VCaP (cell line): ENCODE results near the gene NATD1.

ENCODE experiments used
- H3K27ac ChIP-seq: fragments of 450-650 bp; 2 replicates; pipeline ENCODE4 v1.5.1; 2017
- CTCF ChIP-seq: fragments of 450-650 bp; conservative IDR thresholded peaks from 2 replicates; pipeline ENCODE4 v1.5.1; 2017; ENCODE audit warnings: mild to moderate bottlenecking, moderate library complexity

NATD1 gene

GRCh38 chr17:21223086-21223485, 30.1 kb downstream of the NATD1 start:
- no peak for TF ChIP-seq CTCF

GRCh38 chr17:21218831-21219380, 34.3 kb downstream of the NATD1 start:
- H3K27ac ChIP-seq: peak overlapping the region; percentile 63
- no peak for TF ChIP-seq CTCF

More at GRCh38 chr17:21223086-21223485, 30.1 kb downstream of the NATD1 start:
- H3K27ac ChIP-seq: no peak overlapping the region

- TF ChIP-seq CTCF: no peak
- H3K27ac ChIP-seq: peak overlapping the region; percentile 63
Measured at GRCh38 chr17:21218101-21218500, 35.1 kb downstream of the NATD1 start.

- no peak for TF ChIP-seq CTCF
- peak overlapping the region; percentile 63; the same call in 1 of the 2 replicates for H3K27ac ChIP-seq
Measured at GRCh38 chr17:21217346-21217745, 35.9 kb downstream of the NATD1 start.

GRCh38 chr17:21215935-21216334, 37.3 kb downstream of the NATD1 start:
- no peak for TF ChIP-seq CTCF
- peak overlapping the region; percentile 97 for H3K27ac ChIP-seq

- TF ChIP-seq CTCF: no peak
- H3K27ac ChIP-seq: peak overlapping the region; percentile 97
Measured at GRCh38 chr17:21214777-21215541, 38.3 kb downstream of the NATD1 start.

- 0 out of 2 replicates have a peak, but pooled peaks have one; percentile 7 for TF ChIP-seq CTCF
- peak within 1 kb of the TSS; percentile 97 for H3K27ac ChIP-seq
Measured at GRCh38 chr17:21214015-21214776, 39.0 kb downstream of the NATD1 start, which contains the start of gene TMEM11. TSS of gene TMEM11 (minus strand) at chr17:21214161. CDS start at chr17:21214152, 9 bp downstream.
